Body of pancreas (tissue), 4 donors: ENCODE measurements around the gene HLX.

Source experiments
- CTCF ChIP-seq, 7 experiments: fragments of 450-650 bp in 4 of 7; fragments of 200-600 bp in 3 of 7; sonication (generic) in 3 of 7; IDR thresholded peaks; one replicate each; pipeline ENCODE4 v1.5.1; 2016 to 2019; ENCODE audit warnings: antibody characterized with exemption in 7 of 7
- POLR2A ChIP-seq, 3 donors: fragments of 450-650 bp; IDR thresholded peaks; one replicate each; pipeline ENCODE4 v1.6.1; 2016; ENCODE audit warnings: antibody characterized with exemption in 3 of 3, mild to moderate bottlenecking in 2 of 3

DNA sequence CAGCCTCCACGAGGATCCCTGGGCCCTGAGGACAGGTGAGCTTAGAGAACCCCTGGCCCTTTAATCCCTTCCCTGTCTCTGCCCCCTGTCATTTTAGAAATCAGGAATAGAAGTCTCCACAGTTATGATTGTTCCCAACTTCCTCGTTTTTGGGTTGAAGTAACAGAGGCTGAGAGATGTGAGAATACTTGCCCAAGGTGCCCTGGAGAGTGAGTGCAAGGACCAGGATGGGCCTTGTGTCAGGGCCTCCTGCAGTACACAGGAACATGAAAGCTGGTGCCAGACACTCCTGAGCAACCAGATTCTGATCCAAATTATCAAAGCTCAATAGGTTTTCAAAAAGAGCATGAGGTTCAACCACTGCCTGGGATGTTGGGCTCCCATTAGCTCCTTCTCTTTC lies 10.1 kb downstream of the HLX start:
- no peak for TF ChIP-seq CTCF (IDR thresholded peaks at IDR 0.05)
- TF ChIP-seq POLR2A (IDR thresholded peaks at IDR 0.05), result no peak
